Measurements from ENCODE around the gene TJAP1. TPM values are rescaled to one million over a fixed set of nuclear protein-coding genes. Genes with fewer than 3 reads are reported as not detected.
A peak's percentile ranks its signal among the peaks of the same experiment; 100 is the strongest.

Gene TJAP1
- total and polyA plus RNA-seq, 2 donors (not counting 3 experiments of a cell fraction or from before 2014, with no cell fraction given), result 28.4 to 31.8 TPM

- TF ChIP-seq, protein P1, sequence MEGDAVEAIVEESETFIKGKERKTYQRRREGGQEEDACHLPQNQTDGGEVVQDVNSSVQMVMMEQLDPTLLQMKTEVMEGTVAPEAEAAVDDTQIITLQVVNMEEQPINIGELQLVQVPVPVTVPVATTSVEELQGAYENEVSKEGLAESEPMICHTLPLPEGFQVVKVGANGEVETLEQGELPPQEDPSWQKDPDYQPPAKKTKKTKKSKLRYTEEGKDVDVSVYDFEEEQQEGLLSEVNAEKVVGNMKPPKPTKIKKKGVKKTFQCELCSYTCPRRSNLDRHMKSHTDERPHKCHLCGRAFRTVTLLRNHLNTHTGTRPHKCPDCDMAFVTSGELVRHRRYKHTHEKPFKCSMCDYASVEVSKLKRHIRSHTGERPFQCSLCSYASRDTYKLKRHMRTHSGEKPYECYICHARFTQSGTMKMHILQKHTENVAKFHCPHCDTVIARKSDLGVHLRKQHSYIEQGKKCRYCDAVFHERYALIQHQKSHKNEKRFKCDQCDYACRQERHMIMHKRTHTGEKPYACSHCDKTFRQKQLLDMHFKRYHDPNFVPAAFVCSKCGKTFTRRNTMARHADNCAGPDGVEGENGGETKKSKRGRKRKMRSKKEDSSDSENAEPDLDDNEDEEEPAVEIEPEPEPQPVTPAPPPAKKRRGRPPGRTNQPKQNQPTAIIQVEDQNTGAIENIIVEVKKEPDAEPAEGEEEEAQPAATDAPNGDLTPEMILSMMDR (IDR thresholded peaks at IDR 0.05; ENCODE audit: extremely low read depth in 1 of 2, insufficient read depth in 1 of 2, low read depth in 1 of 2, low read length in 2 of 2), result no peak
- TF ChIP-seq EZH2 (IDR thresholded peaks at IDR 0.05; ENCODE audit: borderline replicate concordance, low read depth, low read length, severe bottlenecking), result peak; percentile 72
- TF ChIP-seq JUN (IDR thresholded peaks at IDR 0.05; ENCODE audit: borderline replicate concordance, insufficient read depth, insufficient read length, low read depth), result no peak
- no peak for TF ChIP-seq POLR2AphosphoS5 (IDR thresholded peaks at IDR 0.05; ENCODE audit: insufficient read depth, low read depth, low read length)
- DNase-seq (ENCODE audit: low read depth, low spot score), result no peak
- H3K4me2 ChIP-seq (ENCODE audit: insufficient read depth, low read length), result peak within 1 kb of the TSS; percentile 73
- CTCF ChIA-PET, result interaction anchor here (0.8 to 21.3 kb wide), 6 partner anchors 14 to 191 kb away, joined by 3 to 289 read pairs (median 4); partner anchors contain the start of gene LRRC73
- intact Hi-C loops (cut with micrococcal nuclease) (loop anchor here (2.0 kb wide), 2 partner anchors 21 to 43 kb away; partner anchors contain the start of gene TJAP1), dilution Hi-C loops (cut with MboI; ENCODE audit: extremely low pct_ligation_motif_present, low sequenced_read_pairs) (no loop called here)
- peak within 1 kb of the TSS; percentile 85 for H2AFZ ChIP-seq (ENCODE audit: low read depth, low read length)
- peaks cover 0 to 4% of the 10 kb centered on the region in 2 experiments for H3K36me3 ChIP-seq (ENCODE audit: control insufficient read depth in 2 of 2, extremely low read depth in 1 of 2, insufficient read depth in 2 of 2, low read length in 2 of 2)
- no peaks in the 10 kb centered on the region for H4K20me1 ChIP-seq (replicated peaks; ENCODE audit: control insufficient read depth, extremely low read depth, insufficient read depth, low read length)
- peaks cover 9% of the 10 kb centered on the region for H3K4me1 ChIP-seq (ENCODE audit: control insufficient read depth, extremely low read depth, insufficient read depth, low read length)
- no peak within 1 kb of the TSS for H3K9ac ChIP-seq (replicated peaks; ENCODE audit: extremely low read depth, insufficient read depth, low read length)
- H3K27ac ChIP-seq (ENCODE audit: insufficient read depth, low read depth, low read length), result no peak within 1 kb of the TSS
- TSS peak; percentile 33 for BruUV-seq (replicated peaks)
- no peak for FAIRE-seq
- H3K9me1 ChIP-seq (replicated peaks; ENCODE audit: control insufficient read depth, extremely low read depth, insufficient read depth, low read length), result no peaks in the 10 kb centered on the region
- POLR2A ChIA-PET, result interaction anchor here (1.2 kb wide), 1 partner anchor 54 kb away, joined by 4 read pairs; the partner anchor contains the start of gene LRRC73
- peak within 1 kb of the TSS; percentile 46 to 62 (median 46) for H3K4me3 ChIP-seq (replicated peaks in 1 of 3; ENCODE audit: insufficient read depth in 1 of 3, low read depth in 1 of 3, low read length in 3 of 3)
- no peaks in the 10 kb centered on the region for H3K9me3 ChIP-seq (replicated peaks; ENCODE audit: control insufficient read depth, insufficient read depth, low read length)
- H3K27me3 ChIP-seq (ENCODE audit: control insufficient read depth in 2 of 2, insufficient read depth in 2 of 2, low read length in 2 of 2), result peaks cover 8 to 17% of the 10 kb centered on the region in 2 experiments
- H3K79me2 ChIP-seq (ENCODE audit: control insufficient read depth, insufficient read depth, low read length), result no peaks in the 10 kb centered on the region
These were observed 21.6 kb upstream of the TJAP1 start, which contains the start of gene DLK2 for GRCh38 chr6:43455531-43456428. DLK2 (minus strand) TSS chr6:43455548; CDS start chr6:43454825, 723 bp downstream.
